ENCODE data around the gene APEH. TPM values are rescaled to one million over a fixed set of nuclear protein-coding genes. Genes with fewer than 3 reads are reported as not detected.
A peak's percentile ranks its signal among the peaks of the same experiment; 100 is the strongest.

Gene APEH
- total and polyA plus RNA-seq, 2 of the 13 experiments (the other 11 are each of a cell fraction or from before 2014, with no cell fraction given): 116 to 130 TPM

- TF ChIP-seq ZNF589 (CRISPR knock-in tag; conservative IDR thresholded peaks at IDR 0.05): no peak
- TF ChIP-seq ELF4 (CRISPR knock-in tag; IDR thresholded peaks at IDR 0.05; ENCODE audit: borderline replicate concordance): no peak
- no peak for TF ChIP-seq SNAI1 (CRISPR knock-in tag; IDR thresholded peaks at IDR 0.05; ENCODE audit: borderline replicate concordance)
- TF ChIP-seq, protein P1, sequence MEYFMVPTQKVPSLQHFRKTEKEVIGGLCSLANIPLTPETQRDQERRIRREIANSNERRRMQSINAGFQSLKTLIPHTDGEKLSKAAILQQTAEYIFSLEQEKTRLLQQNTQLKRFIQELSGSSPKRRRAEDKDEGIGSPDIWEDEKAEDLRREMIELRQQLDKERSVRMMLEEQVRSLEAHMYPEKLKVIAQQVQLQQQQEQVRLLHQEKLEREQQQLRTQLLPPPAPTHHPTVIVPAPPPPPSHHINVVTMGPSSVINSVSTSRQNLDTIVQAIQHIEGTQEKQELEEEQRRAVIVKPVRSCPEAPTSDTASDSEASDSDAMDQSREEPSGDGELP (IDR thresholded peaks at IDR 0.05; ENCODE audit: borderline replicate concordance, low read depth): peak; percentile 93
- TF ChIP-seq GABPB1 (CRISPR knock-in tag; IDR thresholded peaks at IDR 0.05): no peak
- TF ChIP-seq SNAPC4 (CRISPR knock-in tag; IDR thresholded peaks at IDR 0.05): no peak
- no peak for TF ChIP-seq RBM39 (IDR thresholded peaks at IDR 0.05; ENCODE audit: low read depth, low read length, poor library complexity, severe bottlenecking)
- TF ChIP-seq PLRG1 (conservative IDR thresholded peaks at IDR 0.05): no peak
- no peak for TF ChIP-seq ZNF329 (CRISPR knock-in tag; IDR thresholded peaks at IDR 0.05; ENCODE audit: low read depth)
- no peak for TF ChIP-seq ZFP41 (CRISPR knock-in tag; IDR thresholded peaks at IDR 0.05; ENCODE audit: borderline replicate concordance)
- peak; percentile 91 for TF ChIP-seq TEAD3 (CRISPR knock-in tag; optimal IDR thresholded peaks at IDR 0.05; ENCODE audit: borderline replicate concordance)
- TF ChIP-seq MAFF (IDR thresholded peaks at IDR 0.05; ENCODE audit: low read depth, low read length): no peak
- no peak for TF ChIP-seq MXI1 (IDR thresholded peaks at IDR 0.05; ENCODE audit: borderline replicate concordance, low read depth, low read length)
- TF ChIP-seq ZBTB42 (CRISPR knock-in tag; IDR thresholded peaks at IDR 0.05): no peak
- no peak for TF ChIP-seq ZNF761 (CRISPR knock-in tag; conservative IDR thresholded peaks at IDR 0.05)
- 0 out of 2 replicates have a peak, but pooled peaks have one; percentile 25 for TF ChIP-seq ZNF644 (CRISPR knock-in tag; IDR thresholded peaks at IDR 0.05; ENCODE audit: low read depth)
- no peak for TF ChIP-seq RBFOX2 (IDR thresholded peaks at IDR 0.05; ENCODE audit: low read depth, low read length)
- TF ChIP-seq, protein P2, sequence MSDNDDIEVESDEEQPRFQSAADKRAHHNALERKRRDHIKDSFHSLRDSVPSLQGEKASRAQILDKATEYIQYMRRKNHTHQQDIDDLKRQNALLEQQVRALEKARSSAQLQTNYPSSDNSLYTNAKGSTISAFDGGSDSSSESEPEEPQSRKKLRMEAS (IDR thresholded peaks at IDR 0.05): no peak
- 0 out of 2 replicates have a peak, but pooled peaks have one; percentile 38 for TF ChIP-seq ZBTB46 (CRISPR knock-in tag; IDR thresholded peaks at IDR 0.05; ENCODE audit: borderline replicate concordance)
- no peak for TF ChIP-seq HNRNPLL (IDR thresholded peaks at IDR 0.05; ENCODE audit: low read depth, low read length, poor library complexity, severe bottlenecking)
- no peak for TF ChIP-seq ZNF33B (CRISPR knock-in tag; IDR thresholded peaks at IDR 0.05)
- no peak for TF ChIP-seq PRMT3 (CRISPR knock-in tag; IDR thresholded peaks at IDR 0.05; ENCODE audit: borderline replicate concordance, low read depth)
- TF ChIP-seq IKZF1 (IDR thresholded peaks at IDR 0.05): no peak
- TF ChIP-seq SRY (CRISPR knock-in tag; IDR thresholded peaks at IDR 0.05): no peak
- no peak for TF ChIP-seq ZNF354B (CRISPR knock-in tag; IDR thresholded peaks at IDR 0.05)
Observed at GRCh38 chr3:49666592-49666991, 7.6 kb upstream of the APEH start (continued).
